H54 (cell line): ENCODE results near the gene ITGB8.
A peak's percentile ranks its signal among the peaks of the same experiment; 100 is the strongest.
"Not testable (repeated sequence)": the region's sequence is repeated elsewhere in the genome, so short reads cannot be mapped to it uniquely, and the experiment has no call there.

ENCODE experiments used
- DNase-seq: peaks from one replicate; pipeline ENCODE4 v3.0.0; 2011; ENCODE audit warnings: low spot score, mixed read lengths; ENCODE audit not compliant: insufficient read length
- FAIRE-seq: peaks from 3 replicates; lab custom pipeline; 2011; peaks lifted over from hg19 to GRCh38; lab: Jason Lieb, UNC
- POLR2A ChIP-seq: IDR thresholded peaks from 2 replicates; pipeline ENCODE4 v1.6.1; 2011; ENCODE audit warnings: low read depth, mild to moderate bottlenecking, low read length

Gene ITGB8

GRCh38 chr7:20301311-20301939, 29.3 kb upstream of the ITGB8 start:
- FAIRE-seq (peak; percentile 80), DNase-seq (peak; percentile 18)
- no peak for TF ChIP-seq POLR2A

GRCh38 chr7:20302300-20302699, 28.4 kb upstream of the ITGB8 start:
- DNase-seq, FAIRE-seq: not testable (repeated sequence)

- FAIRE-seq (no peak), DNase-seq (no peak)
- no peak for TF ChIP-seq POLR2A
Observed at GRCh38 chr7:20302891-20303290, 27.8 kb upstream of the ITGB8 start.

- no peak for DNase-seq
- no peak for TF ChIP-seq POLR2A
- FAIRE-seq = no peak
Observed at GRCh38 chr7:20304366-20304765, 26.3 kb upstream of the ITGB8 start.

- no peak for DNase-seq
- peak; percentile 67 for FAIRE-seq
- TF ChIP-seq POLR2A = no peak
Observed at GRCh38 chr7:20305726-20306125, 25.0 kb upstream of the ITGB8 start.

GRCh38 chr7:20306180-20306946, 24.3 kb upstream of the ITGB8 start:
- TF ChIP-seq POLR2A = no peak
- DNase-seq = no peak
- peak; percentile 90 for FAIRE-seq

GRCh38 chr7:20307119-20307518, 23.6 kb upstream of the ITGB8 start:
- DNase-seq (no peak), FAIRE-seq (peak; percentile 64)
- no peak for TF ChIP-seq POLR2A

GRCh38 chr7:20307901-20308300, 22.8 kb upstream of the ITGB8 start:
- no peak for DNase-seq
- TF ChIP-seq POLR2A = no peak
- FAIRE-seq = peak; percentile 93

- FAIRE-seq (peak; percentile 72), DNase-seq (no peak)
- no peak for TF ChIP-seq POLR2A
Observed at GRCh38 chr7:20310301-20310700, 20.4 kb upstream of the ITGB8 start.

GRCh38 chr7:20310963-20311742, 19.5 kb upstream of the ITGB8 start:
- DNase-seq = no peak
- peak; percentile 85 for FAIRE-seq
- no peak for TF ChIP-seq POLR2A

GRCh38 chr7:20311743-20312042, 19.0 kb upstream of the ITGB8 start:
- FAIRE-seq (no peak), DNase-seq (no peak)
- TF ChIP-seq POLR2A = no peak

GRCh38 chr7:20312562-20312961, 18.1 kb upstream of the ITGB8 start:
- no peak for FAIRE-seq
- TF ChIP-seq POLR2A = no peak
- no peak for DNase-seq

GRCh38 chr7:20313626-20314025, 17.1 kb upstream of the ITGB8 start:
- FAIRE-seq (peak; percentile 15), DNase-seq (no peak)
- no peak for TF ChIP-seq POLR2A

GRCh38 chr7:20314198-20314597, 16.5 kb upstream of the ITGB8 start:
- FAIRE-seq (no peak), DNase-seq (no peak)
- no peak for TF ChIP-seq POLR2A
